Adrenal gland (tissue), 5 donors: ENCODE measurements around the gene CACNA1F.

Experiments
- POLR2A ChIP-seq, 2 donors: fragments of 450-650 bp; IDR thresholded peaks; one replicate each; pipeline ENCODE4 v1.6.1; 2017; ENCODE audit warnings: antibody characterized with exemption in 2 of 2, mild to moderate bottlenecking in 2 of 2, moderate library complexity in 1 of 2
- TF ChIP-seq, protein P1 (sequence below), 6 experiments: fragments of 450-650 bp in 4 of 6; fragments of 200-600 bp in 2 of 6; sonication (generic) in 1 of 6; IDR thresholded peaks; 1 replicate in 5 of 6; 2 replicates in 1 of 6; pipeline versions ENCODE4 v1.5.1 to v1.8.0; 2016 to 2021; ENCODE audit warnings: antibody characterized with exemption in 6 of 6, mild to moderate bottlenecking in 2 of 6, moderate library complexity in 1 of 6
- donor health status: DM: no; HTN: no; CAD: no.

DNA sequence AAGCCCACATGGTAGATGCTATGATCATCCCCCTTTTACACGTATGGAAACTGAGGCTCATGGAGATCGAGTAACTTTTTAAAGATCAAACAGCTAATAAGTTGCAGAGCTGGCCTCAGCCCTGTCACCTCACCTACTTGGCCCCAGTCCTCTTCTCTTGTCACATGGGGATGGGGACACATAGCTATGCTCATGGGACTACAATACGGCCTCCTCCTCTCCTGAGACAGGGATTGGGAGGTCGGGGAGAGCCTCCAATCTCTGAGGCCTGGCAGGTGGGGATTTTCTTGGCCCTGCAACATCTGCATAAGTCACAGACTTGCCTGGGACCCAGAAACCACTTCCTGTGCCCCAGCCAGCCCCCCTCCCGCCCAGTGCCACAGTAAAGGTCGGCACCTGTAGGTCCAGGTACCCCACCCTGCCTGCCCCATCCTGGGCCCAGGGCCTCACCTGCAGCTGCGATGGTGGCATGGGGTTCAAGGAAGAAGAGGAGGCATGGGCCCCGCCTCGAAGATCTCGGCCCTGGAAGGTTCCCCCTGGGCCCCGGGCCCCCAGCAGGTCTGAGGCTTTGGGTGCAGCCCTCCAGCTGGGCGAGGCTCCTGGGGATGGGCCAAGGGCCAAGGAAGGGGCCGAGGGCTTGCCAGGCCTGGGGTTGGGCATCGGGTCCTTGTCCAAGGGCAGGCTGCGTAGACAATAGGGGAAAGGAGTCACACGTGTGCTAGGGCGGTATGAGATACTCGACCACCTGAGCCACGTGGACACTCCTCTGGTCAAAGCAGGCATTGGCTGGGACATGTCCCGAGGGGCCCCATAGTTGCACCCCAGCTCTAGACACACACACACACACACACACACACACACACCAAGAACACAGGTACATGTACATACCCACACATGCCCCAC is 25.0 kb upstream of the CACNA1F start:
- no peak for TF ChIP-seq POLR2A (IDR thresholded peaks at IDR 0.05)
- TF ChIP-seq, protein P1, sequence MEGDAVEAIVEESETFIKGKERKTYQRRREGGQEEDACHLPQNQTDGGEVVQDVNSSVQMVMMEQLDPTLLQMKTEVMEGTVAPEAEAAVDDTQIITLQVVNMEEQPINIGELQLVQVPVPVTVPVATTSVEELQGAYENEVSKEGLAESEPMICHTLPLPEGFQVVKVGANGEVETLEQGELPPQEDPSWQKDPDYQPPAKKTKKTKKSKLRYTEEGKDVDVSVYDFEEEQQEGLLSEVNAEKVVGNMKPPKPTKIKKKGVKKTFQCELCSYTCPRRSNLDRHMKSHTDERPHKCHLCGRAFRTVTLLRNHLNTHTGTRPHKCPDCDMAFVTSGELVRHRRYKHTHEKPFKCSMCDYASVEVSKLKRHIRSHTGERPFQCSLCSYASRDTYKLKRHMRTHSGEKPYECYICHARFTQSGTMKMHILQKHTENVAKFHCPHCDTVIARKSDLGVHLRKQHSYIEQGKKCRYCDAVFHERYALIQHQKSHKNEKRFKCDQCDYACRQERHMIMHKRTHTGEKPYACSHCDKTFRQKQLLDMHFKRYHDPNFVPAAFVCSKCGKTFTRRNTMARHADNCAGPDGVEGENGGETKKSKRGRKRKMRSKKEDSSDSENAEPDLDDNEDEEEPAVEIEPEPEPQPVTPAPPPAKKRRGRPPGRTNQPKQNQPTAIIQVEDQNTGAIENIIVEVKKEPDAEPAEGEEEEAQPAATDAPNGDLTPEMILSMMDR (IDR thresholded peaks at IDR 0.05): no peak
